HCT116 (cell line): ENCODE results near the gene GRIK2.

Experiments used
- CBX3 ChIP-seq: IDR thresholded peaks from 2 replicates; pipeline ENCODE4 v1.6.1; 2012; ENCODE audit warnings: low read depth
- ELF1 ChIP-seq: IDR thresholded peaks from 2 replicates; pipeline ENCODE4 v1.6.1; 2012; ENCODE audit warnings: low read depth, borderline replicate concordance
- EZH2 ChIP-seq: fragments of 200-600 bp; sonication (generic); IDR thresholded peaks from 2 replicates; pipeline ENCODE4 v1.6.1; 2017; ENCODE audit warnings: antibody characterized with exemption, mixed run types
- FOSL1 ChIP-seq: IDR thresholded peaks from 2 replicates; pipeline ENCODE4 v1.6.1; 2012; ENCODE audit warnings: low read depth
- POLR2A ChIP-seq: IDR thresholded peaks from 2 replicates; pipeline ENCODE4 v1.7.0; 2011; ENCODE audit warnings: borderline replicate concordance; ENCODE audit not compliant: insufficient read depth, insufficient read length; ENCODE audit errors: extremely low read depth
- SIN3A ChIP-seq: IDR thresholded peaks from 2 replicates; pipeline ENCODE4 v1.6.1; 2012; ENCODE audit warnings: low read depth
- TCF7L2 ChIP-seq: IDR thresholded peaks from 2 replicates; pipeline ENCODE4 v1.7.0; 2011; ENCODE audit warnings: borderline replicate concordance, inconsistent platforms; ENCODE audit not compliant: insufficient read depth, insufficient read length; ENCODE audit errors: extremely low read depth
- YY1 ChIP-seq: IDR thresholded peaks from 2 replicates; pipeline ENCODE4 v1.6.1; 2011; ENCODE audit warnings: low read length, low read depth, moderate library complexity, mild to moderate bottlenecking; ENCODE audit not compliant: insufficient replicate concordance; ENCODE audit errors: extremely low read depth
- TF ChIP-seq, protein P1 (sequence below), 3 experiments: fragments of 200-600 bp in 1 of 3; sonication (generic) in 1 of 3; IDR thresholded peaks in 2 of 3; conservative IDR thresholded peaks in 1 of 3; 2 replicates each; pipeline ENCODE4 v1.5.1; 2012 to 2017; ENCODE audit warnings: low read depth in 2 of 3, low read length in 2 of 3, antibody characterized with exemption in 1 of 3, borderline replicate concordance in 1 of 3, control low read depth in 1 of 3, mild to moderate bottlenecking in 1 of 3, mixed read lengths in 1 of 3, mixed run types in 1 of 3, moderate library complexity in 1 of 3; ENCODE audit not compliant: insufficient read depth in 1 of 3
- TF ChIP-seq, protein P2 (sequence below): IDR thresholded peaks from 2 replicates; pipeline ENCODE4 v1.6.1; 2011; ENCODE audit warnings: mild to moderate bottlenecking, low read length, moderate library complexity; ENCODE audit not compliant: insufficient replicate concordance; ENCODE audit errors: extremely low read depth
- TF ChIP-seq, protein P3 (sequence below): IDR thresholded peaks from 2 replicates; pipeline ENCODE4 v1.6.1; 2012

DNA sequence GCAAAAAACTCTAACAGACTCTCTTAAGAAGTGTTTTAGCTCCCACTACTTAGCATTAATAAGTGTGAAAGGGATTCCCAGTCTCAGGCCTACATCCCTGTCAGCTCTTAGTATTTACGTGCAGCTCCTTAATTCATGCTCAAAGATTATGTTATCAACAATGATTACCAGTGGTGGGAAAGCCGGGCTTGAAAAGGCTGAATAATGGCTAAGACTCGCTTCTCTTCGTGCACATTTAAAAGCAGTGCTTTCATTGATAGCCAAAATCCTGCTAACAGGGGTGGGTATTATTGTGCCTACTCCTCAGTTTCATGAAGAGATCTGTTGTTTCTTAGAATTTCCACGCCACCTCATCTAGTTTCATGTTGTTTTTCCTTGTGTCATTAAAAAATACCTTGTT lies 518.8 kb downstream of the GRIK2 start:
- TF ChIP-seq, protein P1, sequence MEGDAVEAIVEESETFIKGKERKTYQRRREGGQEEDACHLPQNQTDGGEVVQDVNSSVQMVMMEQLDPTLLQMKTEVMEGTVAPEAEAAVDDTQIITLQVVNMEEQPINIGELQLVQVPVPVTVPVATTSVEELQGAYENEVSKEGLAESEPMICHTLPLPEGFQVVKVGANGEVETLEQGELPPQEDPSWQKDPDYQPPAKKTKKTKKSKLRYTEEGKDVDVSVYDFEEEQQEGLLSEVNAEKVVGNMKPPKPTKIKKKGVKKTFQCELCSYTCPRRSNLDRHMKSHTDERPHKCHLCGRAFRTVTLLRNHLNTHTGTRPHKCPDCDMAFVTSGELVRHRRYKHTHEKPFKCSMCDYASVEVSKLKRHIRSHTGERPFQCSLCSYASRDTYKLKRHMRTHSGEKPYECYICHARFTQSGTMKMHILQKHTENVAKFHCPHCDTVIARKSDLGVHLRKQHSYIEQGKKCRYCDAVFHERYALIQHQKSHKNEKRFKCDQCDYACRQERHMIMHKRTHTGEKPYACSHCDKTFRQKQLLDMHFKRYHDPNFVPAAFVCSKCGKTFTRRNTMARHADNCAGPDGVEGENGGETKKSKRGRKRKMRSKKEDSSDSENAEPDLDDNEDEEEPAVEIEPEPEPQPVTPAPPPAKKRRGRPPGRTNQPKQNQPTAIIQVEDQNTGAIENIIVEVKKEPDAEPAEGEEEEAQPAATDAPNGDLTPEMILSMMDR (IDR thresholded peaks at IDR 0.05 in 2 of 3, conservative IDR thresholded peaks at IDR 0.05 in 1 of 3; ENCODE audit: borderline replicate concordance in 1 of 3, insufficient read depth in 1 of 3, low read depth in 2 of 3, low read length in 2 of 3): no peak
- TF ChIP-seq, protein P2, sequence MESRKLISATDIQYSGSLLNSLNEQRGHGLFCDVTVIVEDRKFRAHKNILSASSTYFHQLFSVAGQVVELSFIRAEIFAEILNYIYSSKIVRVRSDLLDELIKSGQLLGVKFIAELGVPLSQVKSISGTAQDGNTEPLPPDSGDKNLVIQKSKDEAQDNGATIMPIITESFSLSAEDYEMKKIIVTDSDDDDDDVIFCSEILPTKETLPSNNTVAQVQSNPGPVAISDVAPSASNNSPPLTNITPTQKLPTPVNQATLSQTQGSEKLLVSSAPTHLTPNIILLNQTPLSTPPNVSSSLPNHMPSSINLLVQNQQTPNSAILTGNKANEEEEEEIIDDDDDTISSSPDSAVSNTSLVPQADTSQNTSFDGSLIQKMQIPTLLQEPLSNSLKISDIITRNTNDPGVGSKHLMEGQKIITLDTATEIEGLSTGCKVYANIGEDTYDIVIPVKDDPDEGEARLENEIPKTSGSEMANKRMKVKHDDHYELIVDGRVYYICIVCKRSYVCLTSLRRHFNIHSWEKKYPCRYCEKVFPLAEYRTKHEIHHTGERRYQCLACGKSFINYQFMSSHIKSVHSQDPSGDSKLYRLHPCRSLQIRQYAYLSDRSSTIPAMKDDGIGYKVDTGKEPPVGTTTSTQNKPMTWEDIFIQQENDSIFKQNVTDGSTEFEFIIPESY: no peak
- TF ChIP-seq POLR2A: no peak
- TF ChIP-seq, protein P3, sequence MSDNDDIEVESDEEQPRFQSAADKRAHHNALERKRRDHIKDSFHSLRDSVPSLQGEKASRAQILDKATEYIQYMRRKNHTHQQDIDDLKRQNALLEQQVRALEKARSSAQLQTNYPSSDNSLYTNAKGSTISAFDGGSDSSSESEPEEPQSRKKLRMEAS: no peak
- TF ChIP-seq TCF7L2: no peak
- no peak for TF ChIP-seq CBX3
- TF ChIP-seq EZH2: no peak
- no peak for TF ChIP-seq ELF1
- TF ChIP-seq YY1: no peak
- TF ChIP-seq FOSL1: no peak
- no peak for TF ChIP-seq SIN3A
